ENCODE results near the gene STX7.

The STX7 gene

DNA sequence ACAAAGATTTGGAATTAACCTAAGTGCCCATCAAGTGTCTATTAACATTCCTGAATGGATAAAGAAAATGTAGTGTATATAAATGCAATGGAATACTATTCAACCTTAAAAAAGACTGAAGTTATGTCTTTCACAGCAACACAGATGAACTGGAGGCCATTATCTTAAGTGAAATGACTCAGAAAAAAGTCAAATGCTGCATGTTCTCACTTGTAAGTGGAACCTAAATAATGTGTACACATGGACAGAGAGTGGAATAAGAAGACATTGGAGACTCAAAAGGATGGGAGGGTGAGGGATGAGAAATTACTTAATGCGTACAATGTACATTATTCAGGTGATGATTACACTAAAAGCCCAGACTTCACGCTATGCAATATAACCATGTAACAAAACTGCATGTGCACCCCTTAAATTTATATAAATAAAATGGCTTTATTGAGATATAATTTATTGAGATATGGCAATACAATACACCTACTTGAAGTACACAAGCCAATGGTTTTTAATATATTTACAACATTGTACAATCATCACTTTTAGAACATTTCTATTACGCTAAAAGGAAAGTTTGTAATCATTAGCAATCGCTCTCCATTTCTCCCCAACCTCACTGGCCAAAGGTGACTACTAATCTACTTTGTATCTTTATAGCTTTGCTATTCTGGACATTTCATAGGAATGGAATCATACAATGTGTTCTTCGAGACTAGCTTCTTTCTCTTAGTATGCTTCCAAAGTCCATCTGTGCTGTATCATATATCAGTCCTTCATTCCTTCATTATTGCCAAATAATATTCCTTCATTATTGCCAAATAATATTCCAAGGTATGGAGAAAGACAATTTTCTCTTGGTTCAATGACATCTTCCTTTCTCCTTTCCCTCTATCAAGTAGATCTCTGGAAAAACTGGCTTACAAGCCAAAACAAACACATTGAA, 5.8 kb downstream of the STX7 start:
- DNase-seq: no peak

DNA sequence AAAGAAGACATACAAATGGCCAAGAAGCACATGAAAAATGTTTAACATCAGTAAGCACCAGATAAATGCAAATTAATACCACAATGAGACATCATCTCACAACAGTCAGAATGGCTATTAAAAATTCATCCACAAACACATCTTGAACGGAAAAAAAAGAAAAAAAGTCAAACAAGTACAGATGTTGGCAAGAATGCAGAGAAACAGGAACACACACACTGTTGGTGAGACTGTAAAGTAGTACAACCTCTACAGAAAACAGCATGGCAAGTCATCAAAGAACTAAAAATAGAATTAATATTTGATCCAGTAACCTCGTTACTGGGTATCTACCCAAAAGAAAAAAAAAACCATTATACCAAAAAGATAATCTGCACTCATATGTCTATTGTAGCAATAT, 6.5 kb downstream of the STX7 start:
- no peak for DNase-seq

DNA sequence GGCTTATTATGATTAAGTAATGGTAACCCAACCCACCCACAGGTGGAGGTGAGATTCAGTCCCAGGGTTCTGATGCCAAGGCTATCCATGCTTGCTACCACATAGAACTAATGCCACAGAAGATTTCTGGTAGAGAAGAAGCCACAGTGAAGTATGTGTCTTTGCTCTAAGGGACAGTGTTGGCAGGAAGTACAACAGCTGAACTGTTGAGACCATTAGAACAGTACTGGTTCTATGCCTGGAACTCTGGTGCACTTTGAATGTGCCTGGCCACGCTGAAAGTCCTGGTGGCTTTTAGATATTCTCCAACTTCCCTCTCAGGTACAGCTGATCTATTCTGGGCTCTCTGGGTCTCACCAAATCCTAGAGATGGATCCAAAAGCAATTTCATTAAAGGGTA, 7.8 kb downstream of the STX7 start:
- no peak for DNase-seq

DNA sequence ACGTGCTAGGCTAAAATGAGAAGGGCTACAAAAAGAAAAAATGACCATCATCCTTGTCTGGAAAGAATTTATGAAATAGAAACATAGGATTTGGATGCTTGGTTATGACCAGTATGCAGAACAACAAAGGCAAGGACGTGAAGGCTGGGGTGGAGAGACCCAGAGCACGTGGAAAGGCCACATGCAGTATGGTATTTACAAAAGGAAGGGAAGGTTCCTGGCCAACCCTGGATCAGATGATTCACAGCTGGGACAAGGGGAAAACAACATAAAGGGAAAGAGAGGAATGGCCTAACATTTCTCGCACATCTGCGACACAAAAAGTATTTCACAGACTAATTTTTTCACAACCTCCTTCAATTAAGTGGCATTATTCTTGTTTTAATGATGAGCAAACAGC, 8.2 kb downstream of the STX7 start:
- DNase-seq: no peak

DNA sequence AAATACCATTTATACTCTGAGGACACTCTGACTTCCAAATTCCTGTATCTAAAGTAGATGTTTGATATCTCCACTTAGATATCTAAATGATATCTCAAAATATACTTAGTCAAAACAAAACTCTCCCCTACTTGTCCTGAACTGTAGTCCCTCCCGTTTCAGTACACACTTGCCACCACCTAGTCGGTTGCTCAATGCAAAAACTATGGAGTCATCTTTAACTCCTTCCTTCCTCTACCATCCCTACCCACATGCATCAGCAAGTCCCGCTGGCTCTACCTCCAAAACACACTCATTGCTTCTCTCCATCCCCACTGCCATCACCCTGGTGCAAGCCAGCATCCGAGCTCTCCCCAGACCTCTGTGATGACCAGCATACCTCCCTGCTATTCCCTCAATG, 13.2 kb downstream of the STX7 start:
- peak; percentile 16 to 35 for DNase-seq

DNA sequence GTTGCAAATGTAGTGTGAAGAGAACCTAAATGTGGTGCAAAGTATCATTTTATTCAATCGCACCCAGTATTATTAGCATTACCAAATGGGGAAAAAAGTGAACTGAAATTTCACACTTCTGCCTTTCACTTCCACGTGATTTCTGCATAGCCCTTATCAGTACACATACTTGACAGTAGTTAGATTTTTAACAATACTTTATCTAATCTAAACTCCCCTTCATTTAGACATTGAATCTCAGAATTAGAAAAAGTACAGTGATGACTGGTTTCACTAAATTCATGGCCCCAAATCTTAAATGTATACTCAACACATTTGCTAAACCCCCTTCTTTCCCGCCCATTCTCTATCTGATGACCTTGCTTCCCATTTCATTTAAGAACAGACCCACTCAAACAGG, 14.3 kb downstream of the STX7 start:
- DNase-seq: peak; percentile 43 to 49

DNA sequence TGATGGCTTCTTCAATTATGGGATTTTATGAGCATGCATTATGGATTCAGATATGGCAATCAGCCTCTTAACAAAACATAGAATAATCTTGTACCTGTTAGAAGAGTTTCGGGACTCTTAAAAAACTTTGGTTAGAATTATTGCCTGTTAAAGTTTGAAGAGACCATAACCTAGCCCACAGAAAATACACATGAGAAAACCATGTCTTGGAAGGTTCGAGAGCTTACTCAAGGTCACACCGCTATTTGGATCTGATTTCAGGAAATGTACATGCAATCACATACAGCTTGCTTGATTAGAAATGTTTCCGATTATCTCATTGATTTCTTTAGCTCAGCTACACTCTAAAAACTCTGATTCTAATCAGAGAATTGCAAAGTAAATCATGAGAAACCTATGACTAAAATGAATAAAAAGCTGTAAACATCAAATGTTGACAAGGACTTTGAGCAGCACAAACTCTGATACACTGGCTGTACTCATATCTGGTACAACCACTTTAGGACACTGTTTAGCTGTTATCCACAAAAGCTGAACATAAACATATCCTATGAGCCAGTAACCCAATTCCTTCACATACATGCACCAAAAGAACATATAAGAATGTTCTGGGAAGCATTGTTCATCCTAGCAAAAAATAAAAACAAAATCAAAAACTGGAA, 16.3 kb downstream of the STX7 start:
- DNase-seq: no peak

DNA sequence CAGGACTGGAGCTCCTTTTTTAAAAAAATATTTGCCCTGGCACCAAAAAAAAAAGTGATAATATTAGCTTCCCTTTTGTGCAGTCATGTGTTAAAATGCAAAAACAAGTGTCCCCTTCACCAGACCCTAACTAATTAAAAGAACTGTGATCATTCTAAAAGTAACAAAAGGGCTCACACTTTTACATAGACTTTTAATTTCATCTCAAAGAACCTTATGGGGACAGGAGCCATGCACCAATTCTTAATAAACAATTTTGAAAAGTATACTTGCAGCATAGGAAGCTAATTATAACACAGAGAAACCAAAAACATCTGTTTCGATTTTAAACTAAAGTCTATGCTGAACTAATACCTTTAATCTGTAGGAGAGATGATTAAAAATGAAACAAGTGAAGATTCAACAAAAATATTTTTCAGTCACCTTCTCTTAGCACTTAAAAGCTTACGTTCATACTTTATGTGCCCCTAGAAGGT, 17.3 kb downstream of the STX7 start:
- no peak for DNase-seq

DNA sequence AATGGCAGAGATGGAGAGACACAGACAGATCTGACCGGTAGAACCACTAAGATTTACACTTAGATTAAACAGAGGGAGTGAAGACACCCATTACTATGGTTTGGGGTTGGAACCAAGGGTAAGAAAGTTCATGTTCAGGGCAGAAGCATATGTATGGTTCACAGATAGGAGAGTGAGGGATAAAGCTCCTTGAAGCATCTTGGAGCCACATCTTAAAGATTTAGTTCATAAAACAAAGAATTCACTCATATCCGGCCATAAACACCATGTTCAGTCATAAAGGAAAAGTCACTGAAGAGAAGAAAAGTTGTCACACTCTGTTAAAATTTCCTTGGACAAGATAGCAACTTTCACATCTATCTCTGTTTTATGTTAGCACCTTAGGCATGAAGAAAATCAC, 18.0 kb downstream of the STX7 start:
- no peak for DNase-seq

DNA sequence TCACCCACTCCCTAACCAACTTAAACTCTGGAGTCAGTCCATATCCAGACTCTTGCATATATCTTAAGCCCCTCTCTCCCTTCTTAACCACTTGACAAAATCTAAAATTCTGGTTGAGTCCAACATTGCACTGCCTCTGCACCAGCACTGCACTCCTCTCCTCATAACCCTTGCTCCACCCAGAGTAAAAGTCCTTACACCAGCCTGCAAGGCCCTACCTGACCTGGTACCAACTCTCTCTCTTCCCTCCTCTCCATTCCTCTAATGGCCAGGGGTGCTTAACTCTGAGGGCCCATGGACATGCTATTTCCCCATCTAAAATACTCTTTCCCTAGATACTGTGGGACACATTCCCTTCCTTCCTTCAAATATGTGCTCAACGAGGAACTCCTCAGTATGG, 21.0 kb downstream of the STX7 start:
- no peak for DNase-seq

DNA sequence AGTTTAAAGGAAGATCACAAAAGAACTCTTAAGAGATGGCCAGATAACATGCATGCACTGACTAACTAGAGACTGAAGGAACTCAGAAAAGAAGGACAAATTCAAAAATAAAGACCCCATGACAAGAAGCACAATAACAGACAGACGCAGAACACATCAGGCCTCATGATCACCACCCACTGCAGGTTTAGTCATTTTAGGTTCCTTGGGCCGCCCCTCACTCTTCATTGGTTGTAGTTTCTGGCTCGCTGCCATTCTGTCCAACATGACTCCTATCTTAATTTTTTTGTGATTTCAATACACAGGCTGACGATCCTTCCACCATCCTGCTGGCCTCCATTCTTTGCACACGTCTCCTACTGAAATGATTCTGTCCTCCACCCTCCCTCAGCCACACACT, 21.6 kb downstream of the STX7 start:
- peak; percentile 49 to 73 for DNase-seq

DNA sequence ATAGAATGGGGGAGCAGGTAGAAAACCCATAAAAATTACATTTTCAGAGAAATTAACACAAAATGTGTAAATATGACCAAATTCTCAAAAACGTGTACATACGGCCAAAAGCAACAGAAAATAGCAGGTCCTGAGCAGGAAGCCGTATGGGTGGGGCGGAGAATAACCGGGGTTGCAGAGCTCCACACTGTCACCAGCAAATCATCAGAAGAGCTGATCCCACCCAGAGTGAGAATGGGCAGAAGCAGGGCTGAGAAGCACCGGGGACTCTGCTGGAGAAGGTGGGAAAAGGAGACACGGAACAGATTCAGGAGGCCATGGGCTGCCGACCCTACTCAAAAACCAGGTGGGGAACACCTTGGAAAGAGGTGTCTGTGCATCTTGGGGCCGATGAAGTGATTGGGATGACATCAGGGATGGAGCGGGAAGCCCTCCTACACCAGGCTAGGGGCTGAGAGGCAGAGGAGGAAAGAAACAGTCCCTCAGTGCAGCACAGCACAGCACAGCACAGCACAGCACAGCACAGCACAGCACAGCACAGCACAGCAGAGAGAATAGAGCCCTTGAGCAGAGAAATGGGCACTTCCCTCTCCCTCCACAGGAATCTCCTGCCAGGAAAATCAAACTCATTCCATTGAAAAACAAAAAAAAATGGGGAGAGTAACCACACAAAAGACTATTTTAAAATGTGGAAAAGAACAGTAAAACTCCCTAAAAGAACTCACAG, 22.3 kb downstream of the STX7 start:
- no peak for DNase-seq

DNA sequence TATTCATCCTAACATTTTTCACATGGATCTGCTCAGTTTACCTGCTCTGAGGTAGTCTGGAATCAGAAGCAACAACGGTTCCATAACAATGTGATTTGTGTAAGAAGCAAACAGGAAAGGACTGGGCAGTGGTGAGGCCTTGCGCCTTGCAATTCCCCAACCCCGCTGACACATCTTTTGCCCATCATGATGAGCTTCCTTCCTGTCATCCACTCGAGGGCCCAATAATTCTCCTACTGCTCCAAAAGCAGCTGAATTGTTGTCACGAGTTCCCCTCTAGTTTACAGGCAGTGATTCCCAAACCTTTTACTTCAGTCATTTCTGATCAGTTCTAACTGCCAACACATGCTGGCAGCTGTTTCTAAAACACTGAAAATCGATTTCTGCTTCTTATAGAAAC, 22.9 kb downstream of the STX7 start:
- DNase-seq: peak; percentile 46 to 80

DNA sequence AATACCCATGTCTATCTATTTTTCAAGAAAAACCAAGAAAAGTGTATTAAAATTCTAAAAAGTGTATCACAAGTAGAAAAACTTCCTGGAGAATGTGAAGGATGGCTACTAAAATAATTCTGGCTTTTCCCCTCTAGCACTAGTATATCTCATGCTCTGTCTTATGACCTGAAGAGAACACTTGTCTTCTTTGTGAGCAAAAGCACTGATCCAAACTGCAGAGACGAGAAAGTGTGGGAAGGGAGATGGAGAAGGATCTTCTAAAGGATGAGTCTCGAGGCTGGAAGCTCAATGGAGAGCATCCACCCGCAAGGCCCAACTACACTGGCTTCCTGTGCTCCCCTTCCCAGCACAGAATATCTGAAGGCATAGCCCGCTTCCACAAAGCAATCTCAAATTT, 23.5 kb downstream of the STX7 start:
- no peak for DNase-seq

DNA sequence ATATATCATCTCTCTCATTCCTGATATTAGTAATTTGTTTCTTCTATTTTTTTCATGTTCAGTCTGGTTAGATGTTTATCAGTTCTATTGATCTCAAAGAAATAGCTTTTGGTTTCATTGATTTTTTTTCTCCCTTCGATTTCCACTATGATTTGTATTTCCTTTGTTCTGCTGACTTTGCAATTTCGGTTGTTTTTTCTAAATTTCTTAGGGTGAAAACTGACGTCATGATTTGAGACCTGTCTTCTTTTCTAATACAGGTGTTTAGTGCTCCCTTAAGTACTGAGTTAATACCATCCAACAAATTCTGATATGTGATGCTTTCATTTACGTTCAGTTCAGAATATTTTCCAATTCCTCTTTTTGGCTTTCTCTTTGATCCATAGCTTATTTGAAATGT, 25.2 kb downstream of the STX7 start:
- no peak for DNase-seq

DNA sequence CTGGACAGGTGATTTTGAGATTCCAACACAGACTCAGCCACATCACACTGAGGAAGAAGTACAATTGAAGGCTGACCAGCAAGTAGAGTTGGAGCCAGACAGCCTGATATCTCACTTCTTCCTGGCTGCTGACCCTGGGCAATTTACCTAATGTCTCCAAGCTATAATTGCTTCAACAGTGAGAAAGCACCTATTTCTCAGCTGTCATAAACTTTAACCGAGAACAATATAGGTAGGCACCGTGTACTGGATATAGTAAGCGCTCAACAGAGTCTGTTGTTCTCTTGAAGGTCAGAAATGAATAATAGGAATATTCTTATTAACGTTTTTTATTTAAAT, 28.3 kb downstream of the STX7 start:
- no peak for DNase-seq

DNA sequence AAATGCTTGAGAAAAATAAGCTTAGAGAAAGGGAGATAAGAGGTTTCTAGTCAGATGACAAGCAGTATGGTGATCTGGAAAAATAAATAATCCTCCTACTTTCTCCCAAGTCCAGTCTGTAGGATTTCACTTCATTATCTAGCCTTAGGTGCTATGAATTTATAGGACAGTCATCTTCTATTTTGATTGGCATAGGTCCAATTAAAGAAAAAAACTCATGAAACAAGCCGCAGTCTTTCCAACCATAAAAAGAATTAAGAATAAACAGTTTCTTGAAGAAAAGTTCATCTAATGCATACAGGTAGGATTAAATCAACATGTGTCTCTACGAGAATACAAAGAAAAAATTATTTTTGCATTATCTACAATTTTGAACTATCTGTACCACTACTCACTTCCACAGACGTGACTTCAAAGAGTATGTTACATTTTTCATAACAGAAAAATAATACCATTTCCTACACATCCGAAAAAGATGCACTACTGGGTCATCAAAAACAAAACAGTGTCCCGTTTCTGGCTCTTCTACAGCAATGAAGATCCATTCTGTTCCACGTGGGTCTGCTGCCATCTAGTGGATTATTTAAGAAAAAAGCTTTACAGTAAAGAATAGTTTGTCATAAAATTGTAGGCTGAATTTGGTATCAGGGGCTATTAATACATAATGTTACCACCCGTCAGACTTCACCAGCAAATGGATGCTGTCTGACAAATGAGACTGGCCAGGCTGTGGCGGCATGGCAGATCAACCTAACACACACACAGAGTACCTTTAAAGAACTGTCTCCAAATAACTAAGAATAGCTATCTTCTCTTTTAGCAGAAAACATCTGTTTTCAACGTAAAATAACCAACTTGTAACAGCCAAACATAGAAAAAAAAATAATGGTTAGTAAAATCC, 28.9 kb downstream of the STX7 start:
- peak; percentile 34 to 84 for DNase-seq

DNA sequence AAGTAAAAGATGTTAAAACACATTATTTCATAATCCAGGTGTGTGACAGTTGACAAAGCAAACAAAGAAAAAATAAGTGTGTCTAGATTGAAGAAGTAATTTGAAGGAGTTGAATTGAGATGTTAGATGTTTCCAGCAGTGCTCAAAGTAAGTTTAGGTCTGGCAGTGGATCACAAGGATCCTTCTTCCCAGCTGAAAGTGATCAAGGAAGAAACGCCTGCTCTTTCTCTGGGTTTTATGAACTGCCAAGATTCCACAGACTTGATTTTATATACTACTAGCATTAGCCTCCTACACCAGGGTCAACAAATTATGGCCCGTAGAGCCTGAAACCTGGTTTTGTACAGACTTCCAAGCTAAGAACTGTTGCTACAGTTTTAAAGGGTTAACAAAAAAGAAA, 30.3 kb downstream of the STX7 start:
- no peak for DNase-seq

DNA sequence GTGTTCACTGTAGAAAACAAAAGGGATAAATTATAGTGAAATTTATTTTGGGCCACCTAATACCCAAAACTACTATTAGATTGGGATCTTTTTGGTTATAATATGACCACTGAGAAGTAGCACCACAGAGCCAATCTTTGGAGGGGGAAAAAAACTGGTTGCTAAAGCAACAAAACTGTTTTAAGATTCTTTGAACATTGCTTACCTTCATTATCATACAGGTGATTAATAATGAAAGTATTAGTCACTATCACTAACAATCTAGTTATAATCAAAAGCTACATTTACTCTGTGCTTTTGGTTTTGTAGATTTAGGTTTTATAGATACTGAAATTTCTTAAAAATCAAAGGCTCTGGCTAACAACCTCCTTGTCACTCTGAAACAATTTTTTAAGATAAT, 31.7 kb downstream of the STX7 start:
- DNase-seq: no peak

DNA sequence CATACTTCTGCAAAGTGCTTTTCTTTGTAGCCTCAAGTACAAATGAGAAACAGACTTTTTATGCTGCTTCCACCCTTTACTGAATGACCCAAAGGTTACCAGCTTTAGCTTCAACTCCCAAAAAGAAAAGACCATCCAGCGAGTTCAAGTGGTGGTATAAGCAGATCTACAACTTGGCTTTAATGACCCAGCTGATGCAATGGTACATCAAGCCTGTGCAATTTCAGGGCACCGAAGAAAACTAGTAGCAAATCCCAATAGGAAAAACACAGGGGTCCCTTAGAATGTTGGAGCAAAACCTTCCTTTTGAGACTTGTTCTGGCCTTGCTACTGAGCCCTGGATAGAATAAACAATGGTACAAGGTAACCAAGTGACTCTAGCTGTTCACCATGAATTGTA, 33.8 kb downstream of the STX7 start:
- no peak for DNase-seq

DNA sequence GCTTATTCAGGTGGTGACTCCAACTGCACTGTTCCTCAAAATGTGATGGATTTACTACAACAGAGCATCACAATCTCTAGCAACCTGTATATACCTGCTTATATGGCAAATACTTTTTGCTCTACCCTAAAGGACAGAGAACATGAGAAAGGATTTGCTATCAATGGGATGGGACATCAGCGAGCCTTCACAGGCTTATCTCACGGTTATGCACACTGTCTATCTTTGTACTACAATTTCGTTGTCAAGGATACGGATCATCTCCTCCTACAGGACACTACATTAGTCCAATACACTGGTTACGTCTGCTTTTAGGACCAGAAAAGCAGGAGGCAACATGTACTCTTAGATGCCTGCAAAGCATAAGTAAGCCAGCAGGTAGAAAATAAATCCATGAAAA, 34.2 kb downstream of the STX7 start:
- no peak for DNase-seq

DNA sequence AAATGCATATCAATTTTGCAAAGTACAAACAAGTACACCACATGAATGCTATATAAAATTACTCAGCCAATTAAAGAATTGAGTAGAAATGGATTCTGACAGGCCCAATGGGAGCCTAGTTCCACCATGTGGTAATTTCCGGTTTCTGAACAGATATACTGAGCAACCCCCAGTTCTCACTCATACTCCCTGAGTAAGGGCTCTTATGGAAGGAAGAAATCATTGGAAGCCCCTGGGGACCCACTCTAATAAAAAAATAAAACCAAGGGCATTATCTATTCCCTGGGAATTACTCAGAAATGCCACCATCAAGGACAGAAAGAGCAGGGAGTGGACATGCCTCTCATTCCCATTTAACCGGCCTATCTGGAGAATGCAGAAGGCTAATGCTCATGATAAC, 34.6 kb downstream of the STX7 start:
- no peak for DNase-seq

DNA sequence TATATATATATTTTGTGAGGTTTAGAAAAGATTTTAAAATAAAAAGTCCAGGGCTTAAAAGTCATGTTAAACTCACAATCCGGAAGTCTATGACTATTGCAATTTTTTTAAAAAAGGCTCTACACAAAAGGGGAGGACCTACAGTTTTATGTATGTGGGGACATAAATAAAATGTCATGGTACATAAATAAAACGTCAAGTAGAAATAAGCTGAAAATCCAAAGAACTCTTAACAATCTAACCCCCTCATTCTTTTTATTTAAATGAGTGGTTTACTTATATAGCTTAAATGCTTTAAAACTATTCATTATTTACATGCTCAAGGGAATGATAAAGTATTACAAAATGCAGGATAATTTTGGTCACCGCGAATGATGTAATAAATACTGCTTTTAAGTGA, 36.2 kb downstream of the STX7 start:
- no peak for DNase-seq
